H1 (cell line): ENCODE results near the gene FBXO41. TPM values are rescaled to one million over a fixed set of nuclear protein-coding genes. Genes with fewer than 3 reads are reported as not detected.

Source experiments
- CTCF ChIA-PET: fragments of 300-600 bp; sonication (Branson Sonifier 250); formaldehyde crosslinking; loops from one replicate; lab custom pipeline; 2021; ENCODE audit not compliant: partially characterized antibody; lab: Charles Lee
- POLR2A ChIA-PET: fragments of 300-600 bp; sonication (Branson Sonifier 250); formaldehyde crosslinking; loops from one replicate; lab custom pipeline; 2021; ENCODE audit warnings: inconsistent platforms; ENCODE audit not compliant: partially characterized antibody; lab: Charles Lee
- DNase-seq, 2 experiments: peaks; one replicate each; pipeline versions ENCODE4 v3.0.0 to v3.0.0-alpha.2; 2010 to 2022; ENCODE audit warnings: low spot score in 2 of 2, low read depth in 1 of 2, mixed read lengths in 1 of 2
- FAIRE-seq: peaks from 2 replicates; lab custom pipeline; 2011; peaks lifted over from hg19 to GRCh38; lab: Jason Lieb, UNC
- H2AFZ ChIP-seq: 2 replicates; pipeline ENCODE4 v1.8.1; 2012; ENCODE audit warnings: low read length, inconsistent platforms
- H2AK5ac ChIP-seq: 2 replicates; pipeline ENCODE4 v1.6.1; 2013; ENCODE audit warnings: low read depth, low read length
- H2BK120ac ChIP-seq: replicated peaks from 2 replicates; pipeline ENCODE3; 2013; ENCODE audit warnings: low read depth, low read length, inconsistent platforms
- H2BK12ac ChIP-seq: 2 replicates; pipeline ENCODE4 v1.6.1; 2013; ENCODE audit warnings: low read depth, low read length
- H2BK15ac ChIP-seq: 2 replicates; pipeline ENCODE4 v1.6.1; 2013; ENCODE audit warnings: low read length
- H2BK20ac ChIP-seq: 2 replicates; pipeline ENCODE4 v1.6.1; 2013; ENCODE audit warnings: low read length
- H2BK5ac ChIP-seq: 2 replicates; pipeline ENCODE4 v1.6.1; 2013; ENCODE audit warnings: low read depth, low read length
- H3K14ac ChIP-seq: 2 replicates; pipeline ENCODE4 v1.6.1; 2013; ENCODE audit warnings: inconsistent platforms; ENCODE audit not compliant: insufficient read length
- H3K18ac ChIP-seq: 2 replicates; pipeline ENCODE4 v1.6.1; 2013; ENCODE audit warnings: low read length; ENCODE audit errors: extremely low read depth
- H3K23ac ChIP-seq: 2 replicates; pipeline ENCODE4 v1.6.1; 2013; ENCODE audit warnings: inconsistent platforms; ENCODE audit not compliant: insufficient read length
- H3K23me2 ChIP-seq: 2 replicates; pipeline ENCODE4 v1.6.1; 2013; ENCODE audit warnings: low read depth, low read length
- H3K27ac ChIP-seq: 2 replicates; pipeline ENCODE4 v1.6.1; 2011; ENCODE audit warnings: low read depth, low read length, inconsistent platforms
- H3K27me3 ChIP-seq, 4 experiments: replicated peaks in 1 of 4; 1 replicate in 1 of 4; 2 replicates in 3 of 4; pipeline versions ENCODE4 v1.6.1 to v1.8.1; 2011 to 2013; ENCODE audit warnings: low read length in 3 of 4, mild to moderate bottlenecking in 3 of 4, inconsistent platforms in 2 of 4, mixed read lengths in 2 of 4, moderate library complexity in 1 of 4; ENCODE audit not compliant: control insufficient read depth in 3 of 4, insufficient read depth in 3 of 4; ENCODE audit errors: extremely low read depth in 1 of 4
- H3K36me3 ChIP-seq, 4 experiments: 2 replicates each; pipeline versions ENCODE4 v1.6.1 to v1.8.1; 2011 to 2013; ENCODE audit warnings: mild to moderate bottlenecking in 4 of 4, low read length in 3 of 4, moderate library complexity in 2 of 4, control low read depth in 1 of 4, inconsistent platforms in 1 of 4; ENCODE audit not compliant: insufficient read depth in 4 of 4, control insufficient read depth in 2 of 4
- H3K4ac ChIP-seq: replicated peaks from 2 replicates; pipeline ENCODE3; 2013; ENCODE audit warnings: low read length, low read depth, mixed read lengths, inconsistent platforms; ENCODE audit not compliant: insufficient read length
- H3K4me1 ChIP-seq, 4 experiments: replicated peaks in 1 of 4; 1 replicate in 1 of 4; 2 replicates in 3 of 4; pipeline versions ENCODE4 v1.6.1 to v1.8.1; 2011 to 2013; ENCODE audit warnings: low read length in 3 of 4, inconsistent platforms in 2 of 4, mixed read lengths in 1 of 4; ENCODE audit not compliant: insufficient read depth in 4 of 4, control insufficient read depth in 3 of 4
- H3K4me2 ChIP-seq, 2 experiments: 2 replicates each; pipeline versions ENCODE4 v1.6.1 to v1.8.1; 2011 to 2013; ENCODE audit warnings: low read depth in 2 of 2, low read length in 2 of 2, control low read depth in 1 of 2, inconsistent platforms in 1 of 2, mild to moderate bottlenecking in 1 of 2; ENCODE audit not compliant: insufficient read depth in 1 of 2
- H3K4me3 ChIP-seq, 4 experiments: fragments of 200-600, 300-600 bp in 1 of 4; sonication (generic), shearing (Covaris generic), sonication (Bioruptor Twin) in 1 of 4; 2 replicates each; pipeline versions ENCODE4 v1.5.1 to v1.8.1; 2011 to 2016; ENCODE audit warnings: low read length in 4 of 4, low read depth in 3 of 4, control low read depth in 2 of 4, inconsistent platforms in 2 of 4, mild to moderate bottlenecking in 2 of 4, mixed read lengths in 1 of 4, moderate library complexity in 1 of 4; ENCODE audit not compliant: insufficient read depth in 2 of 4; ENCODE audit errors: extremely low read depth in 1 of 4
- H3K56ac ChIP-seq: replicated peaks from 2 replicates; pipeline ENCODE3; 2013; ENCODE audit warnings: low read depth, mild to moderate bottlenecking, mixed read lengths, low read length, inconsistent platforms; ENCODE audit not compliant: insufficient read length
- H3K79me1 ChIP-seq: 2 replicates; pipeline ENCODE4 v1.6.1; 2013; ENCODE audit warnings: low read depth, low read length, control low read depth
- H3K79me2 ChIP-seq, 2 experiments: 2 replicates each; pipeline versions ENCODE4 v1.6.1 to v1.8.1; 2012 to 2013; ENCODE audit warnings: low read length in 2 of 2, mild to moderate bottlenecking in 2 of 2, inconsistent platforms in 1 of 2; ENCODE audit not compliant: insufficient read depth in 2 of 2, control insufficient read depth in 1 of 2
- H3K9ac ChIP-seq, 4 experiments: replicated peaks in 1 of 4; 1 replicate in 1 of 4; 2 replicates in 3 of 4; pipeline versions ENCODE4 v1.6.1 to v1.8.1; 2011 to 2013; ENCODE audit warnings: low read depth in 3 of 4, low read length in 3 of 4, control low read depth in 2 of 4, mild to moderate bottlenecking in 2 of 4, moderate library complexity in 2 of 4, inconsistent platforms in 1 of 4; ENCODE audit errors: extremely low read depth in 1 of 4
- H3K9me3 ChIP-seq, 2 experiments: 2 replicates each; pipeline versions ENCODE4 v1.6.1 to v1.8.1; 2012 to 2013; ENCODE audit warnings: mild to moderate bottlenecking in 2 of 2, moderate library complexity in 2 of 2, control low read depth in 1 of 2, inconsistent platforms in 1 of 2, low read depth in 1 of 2, low read length in 1 of 2, mixed read lengths in 1 of 2; ENCODE audit not compliant: insufficient read depth in 2 of 2
- H4K20me1 ChIP-seq, 2 experiments: replicated peaks in 1 of 2; 2 replicates each; pipeline versions ENCODE3 to v1.8.1; 2011 to 2013; ENCODE audit warnings: inconsistent platforms in 2 of 2, low read length in 2 of 2, mild to moderate bottlenecking in 1 of 2; ENCODE audit not compliant: insufficient read depth in 2 of 2, control insufficient read depth in 1 of 2
- H4K5ac ChIP-seq: 2 replicates; pipeline ENCODE4 v1.6.1; 2013; ENCODE audit warnings: low read length, low read depth, mixed read lengths, inconsistent platforms; ENCODE audit not compliant: insufficient read length
- H4K8ac ChIP-seq: 2 replicates; pipeline ENCODE4 v1.8.0; 2013; ENCODE audit warnings: mild to moderate bottlenecking, moderate library complexity, low read length, inconsistent platforms; ENCODE audit not compliant: insufficient read depth; ENCODE audit errors: extremely low read depth
- H4K91ac ChIP-seq: replicated peaks from 2 replicates; pipeline ENCODE3; 2013; ENCODE audit warnings: low read length, mixed read lengths, inconsistent platforms; ENCODE audit not compliant: insufficient read length
- BCL11A ChIP-seq, 2 experiments: IDR thresholded peaks; one replicate each; pipeline ENCODE4 v1.6.1; 2011; ENCODE audit warnings: low read depth in 2 of 2, low read length in 2 of 2, mild to moderate bottlenecking in 2 of 2
- CBX5 ChIP-seq: fragments of 300-800, 300-1000 bp; sonication (generic); IDR thresholded peaks from 2 replicates; pipeline ENCODE4 v1.7.1; 2016; ENCODE audit warnings: antibody characterized with exemption, low read length, low read depth
- CBX8 ChIP-seq: fragments of 300-800, 300-1000 bp; sonication (generic); IDR thresholded peaks from 2 replicates; pipeline ENCODE4 v1.7.1; 2016; ENCODE audit warnings: low read depth, low read length, borderline replicate concordance
- CTBP2 ChIP-seq: IDR thresholded peaks from 2 replicates; pipeline ENCODE4 v1.7.0; 2011; ENCODE audit warnings: borderline replicate concordance, mild to moderate bottlenecking, moderate library complexity, mixed read lengths, low read length; ENCODE audit not compliant: insufficient read depth, insufficient read length
- HDAC2 ChIP-seq, 2 experiments: fragments of 300-600 bp in 1 of 2; sonication (generic) in 1 of 2; IDR thresholded peaks; 2 replicates each; pipeline ENCODE4 v1.6.1; 2011 to 2012; ENCODE audit warnings: low read depth in 2 of 2, low read length in 2 of 2, mild to moderate bottlenecking in 2 of 2, moderate library complexity in 2 of 2, borderline replicate concordance in 1 of 2, inconsistent platforms in 1 of 2
- POLR2AphosphoS5 ChIP-seq: IDR thresholded peaks from 2 replicates; pipeline ENCODE4 v1.6.1; 2011; ENCODE audit warnings: low read depth, low read length
- RNF2 ChIP-seq: fragments of 200-900, 300-1000 bp; sonication (generic); IDR thresholded peaks from 2 replicates; pipeline ENCODE4 v1.7.1; 2016; ENCODE audit warnings: borderline replicate concordance, low read depth, mild to moderate bottlenecking, antibody characterized with exemption, low read length; ENCODE audit not compliant: poor library complexity, severe bottlenecking; ENCODE audit errors: missing control alignments
- SIRT6 ChIP-seq: IDR thresholded peaks from one replicate; pipeline ENCODE4 v1.7.1; 2012; ENCODE audit warnings: low read length, inconsistent platforms
- SIX5 ChIP-seq: IDR thresholded peaks from 2 replicates; pipeline ENCODE4 v1.6.1; 2011; ENCODE audit warnings: mild to moderate bottlenecking, low read depth, low read length
- SUZ12 ChIP-seq: fragments of 200-600 bp; sonication (generic); IDR thresholded peaks from 2 replicates; pipeline ENCODE4 v1.6.1; 2012; ENCODE audit warnings: mild to moderate bottlenecking, inconsistent platforms, low read length, moderate library complexity, mixed read lengths
- TAF7 ChIP-seq: optimal IDR thresholded peaks from 2 replicates; pipeline ENCODE3; 2011; ENCODE audit warnings: low read depth, mild to moderate bottlenecking, inconsistent platforms, low read length, moderate library complexity, borderline replicate concordance
- WGBS, 2 experiments: shearing (Covaris generic) in 1 of 2; methylation state at CpG; one replicate each; pipeline versions ENCODE4 v1.1.6 to v1.1.7; 2013 to 2015; ENCODE audit warnings: low lambda C conversion rate in 2 of 2, mixed read lengths in 2 of 2, inconsistent platforms in 1 of 2, low coverage in 1 of 2, missing lambda C conversion rate in 1 of 2; ENCODE audit not compliant: insufficient replicate concordance in 2 of 2, insufficient coverage in 1 of 2, insufficient read length in 1 of 2; ENCODE audit errors: extremely low coverage in 1 of 2, missing lambda C conversion rate in 1 of 2; 5-methylcytosine and 5-hydroxymethylcytosine counted together
- polyA plus RNA-seq, 7 experiments: library from polyadenylated mRNA; depleted of rRNA in 3 of 7; stranded (reverse) in 5 of 7; unstranded in 2 of 7; fragments of >200 nt in 5 of 7; fragments of 200-250 nt in 2 of 7; gene quantifications; 1 replicate in 5 of 7; 2 replicates in 1 of 7; 4 replicates in 1 of 7; pipeline versions ENCODE4 v1.2.1 to v1.2.3, GENCODE V29; 2011 to 2013; ENCODE audit warnings: missing spikeins in 2 of 7, mixed read lengths in 2 of 7
- total RNA-seq: library from RNA; stranded (reverse); fragmentation: NEBNext Ultra II Directional; extraction: Animal tissue kit (Norgen Biotek cat#: 25700); gene quantifications from 2 replicates; pipeline ENCODE4 v1.2.1, GENCODE V29; 2021
- TF ChIP-seq, protein P1 (sequence below): IDR thresholded peaks from 2 replicates; pipeline ENCODE4 v1.6.1; 2012; ENCODE audit warnings: inconsistent platforms

Gene FBXO41
- total and polyA plus RNA-seq, 2 of the 8 experiments (the other 6 are each of a cell fraction or from before 2014, with no cell fraction given) = 11.2 to 14.3 TPM

DNA sequence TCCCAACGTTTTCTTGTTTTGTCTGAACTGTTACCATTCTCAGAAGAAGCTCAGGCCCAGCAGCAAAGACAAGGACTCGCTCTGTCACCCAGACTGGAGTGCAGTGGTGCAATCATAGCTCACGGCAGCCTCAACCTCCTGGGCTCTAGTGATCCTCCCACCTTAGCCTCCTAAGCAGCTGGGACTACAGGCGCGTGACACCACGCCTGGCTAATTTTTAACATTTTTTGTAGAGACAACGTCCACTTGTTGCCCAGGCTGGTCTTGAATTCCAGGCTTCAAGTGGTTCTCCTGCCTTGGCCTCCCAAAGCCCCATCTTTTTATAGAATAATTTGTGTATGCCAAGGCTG lies 72.2 kb downstream of the FBXO41 start:
- H3K4me3 ChIP-seq = no peak overlapping the region
- H4K20me1 ChIP-seq = no peaks in the 10 kb centered on the region
- H3K9me3 ChIP-seq = no peaks in the 10 kb centered on the region
- WGBS, 2 experiments = 84% methylated on average over 7 of the region's 7 CpGs; no CpG with 5 or more reads in 1 of the 2 experiments
- H3K4me2 ChIP-seq = no peak overlapping the region
- no peak overlapping the region for H2BK12ac ChIP-seq
- H3K56ac ChIP-seq = no peak overlapping the region
- H2AFZ ChIP-seq = no peak overlapping the region
- H3K23ac ChIP-seq = no peak overlapping the region
- H3K27ac ChIP-seq = no peak overlapping the region
- no peak for FAIRE-seq
- peaks cover 0 to 3% (median 2%) of the 10 kb centered on the region in 4 experiments; a peak in 3 of 7 replicates for H3K4me1 ChIP-seq
- no peak overlapping the region for H2BK5ac ChIP-seq
- peaks cover 5 to 23% of the 10 kb centered on the region in 2 experiments for H3K79me2 ChIP-seq
- no peak overlapping the region for H3K18ac ChIP-seq
- no peak overlapping the region for H4K8ac ChIP-seq
- peaks cover 0 to 4% (median 2%) of the 10 kb centered on the region in 4 experiments; a peak in 1 of 7 replicates for H3K27me3 ChIP-seq
- peaks cover 3% of the 10 kb centered on the region; the same call in 1 of the 2 replicates for H3K79me1 ChIP-seq
- H2BK15ac ChIP-seq = no peak overlapping the region
- H2BK20ac ChIP-seq = no peak overlapping the region
- no peak overlapping the region for H3K14ac ChIP-seq
- DNase-seq = no peak
- no peak overlapping the region for H3K9ac ChIP-seq
- no peak overlapping the region for H4K5ac ChIP-seq
- ChIA-PET CTCF (interaction anchor here (0.6 to 8.4 kb wide), 49 partner anchors 9 to 321 kb away, joined by 3 to 92 read pairs (median 5); partner anchors contain the start of genes CCT7, NOTO and PRADC1), POLR2A (interaction anchor here (1.2 to 6.2 kb wide), 6 partner anchors 10 to 126 kb away, joined by 3 to 39 read pairs (median 11); partner anchors contain the start of genes CCT7, NOTO and PRADC1)
- H3K4ac ChIP-seq = no peak overlapping the region
- no peaks in the 10 kb centered on the region for H3K36me3 ChIP-seq
- H4K91ac ChIP-seq = no peak overlapping the region
- peaks cover 3% of the 10 kb centered on the region; the same call in 1 of the 2 replicates for H3K23me2 ChIP-seq
- H2BK120ac ChIP-seq = no peak overlapping the region
- H2AK5ac ChIP-seq = no peak overlapping the region
- TF ChIP-seq TAF7 = no peak
- no peak for TF ChIP-seq SIX5
- no peak for TF ChIP-seq HDAC2 (IDR thresholded peaks at IDR 0.05; ENCODE audit: borderline replicate concordance in 1 of 2, low read depth in 2 of 2, low read length in 2 of 2)
- TF ChIP-seq BCL11A (IDR thresholded peaks at IDR 0.05; ENCODE audit: low read depth in 2 of 2, low read length in 2 of 2) = no peak
- no peak for TF ChIP-seq CTBP2
- TF ChIP-seq SIRT6 = no peak
- no peak for TF ChIP-seq POLR2AphosphoS5
- no peak for TF ChIP-seq SUZ12
- no peak for TF ChIP-seq CBX5
- no peak for TF ChIP-seq RNF2
- TF ChIP-seq CBX8 = no peak
- TF ChIP-seq, protein P1, sequence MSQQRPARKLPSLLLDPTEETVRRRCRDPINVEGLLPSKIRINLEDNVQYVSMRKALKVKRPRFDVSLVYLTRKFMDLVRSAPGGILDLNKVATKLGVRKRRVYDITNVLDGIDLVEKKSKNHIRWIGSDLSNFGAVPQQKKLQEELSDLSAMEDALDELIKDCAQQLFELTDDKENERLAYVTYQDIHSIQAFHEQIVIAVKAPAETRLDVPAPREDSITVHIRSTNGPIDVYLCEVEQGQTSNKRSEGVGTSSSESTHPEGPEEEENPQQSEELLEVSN = no peak
